ENCODE results near the gene UST. TPM values are rescaled to one million over a fixed set of nuclear protein-coding genes. Genes with fewer than 3 reads are reported as not detected.
"Not testable (repeated sequence)": the region's sequence is repeated elsewhere in the genome, so short reads cannot be mapped to it uniquely, and the experiment has no call there.

The UST gene
- total and polyA plus RNA-seq, 2 of the 8 experiments (the other 6 are each of a cell fraction or from before 2014, with no cell fraction given): 13.5 to 34.5 TPM

- FAIRE-seq; H2AK5ac ChIP-seq (ENCODE audit: low read depth, low read length); H2BK12ac ChIP-seq (ENCODE audit: low read depth, low read length); H3K56ac ChIP-seq (replicated peaks; ENCODE audit: insufficient read length, low read depth, low read length); H2BK120ac ChIP-seq (replicated peaks; ENCODE audit: low read depth, low read length); H3K27ac ChIP-seq (ENCODE audit: low read depth, low read length); POLR2A ChIA-PET (ENCODE audit: partially characterized antibody); H3K4ac ChIP-seq (replicated peaks; ENCODE audit: insufficient read length, low read depth, low read length); H4K91ac ChIP-seq (replicated peaks; ENCODE audit: insufficient read length, low read length); H3K14ac ChIP-seq (ENCODE audit: insufficient read length); H3K23me2 ChIP-seq (ENCODE audit: low read depth, low read length); H4K20me1 ChIP-seq (replicated peaks in 1 of 2; ENCODE audit: control insufficient read depth in 1 of 2, insufficient read depth in 2 of 2, low read length in 2 of 2); H2BK5ac ChIP-seq (ENCODE audit: low read depth, low read length); H3K4me3 ChIP-seq (ENCODE audit: extremely low read depth in 1 of 4, insufficient read depth in 2 of 4, low read depth in 3 of 4, low read length in 4 of 4); H2BK15ac ChIP-seq (ENCODE audit: low read length); H2BK20ac ChIP-seq (ENCODE audit: low read length); H2AFZ ChIP-seq (ENCODE audit: low read length); CTCF ChIA-PET (ENCODE audit: partially characterized antibody); H4K8ac ChIP-seq (ENCODE audit: extremely low read depth, insufficient read depth, low read length); H3K23ac ChIP-seq (ENCODE audit: insufficient read length); H3K4me2 ChIP-seq (ENCODE audit: insufficient read depth in 1 of 2, low read depth in 2 of 2, low read length in 2 of 2); H3K36me3 ChIP-seq (ENCODE audit: control insufficient read depth in 2 of 4, insufficient read depth in 4 of 4, low read length in 3 of 4); DNase-seq (ENCODE audit: low read depth in 1 of 2, low spot score in 2 of 2); H3K9ac ChIP-seq (replicated peaks in 1 of 4; ENCODE audit: extremely low read depth in 1 of 4, low read depth in 3 of 4, low read length in 3 of 4); H3K9me3 ChIP-seq (ENCODE audit: insufficient read depth in 2 of 2, low read depth in 1 of 2, low read length in 1 of 2); H3K27me3 ChIP-seq (replicated peaks in 1 of 4; ENCODE audit: control insufficient read depth in 3 of 4, extremely low read depth in 1 of 4, insufficient read depth in 3 of 4, low read length in 3 of 4); H4K5ac ChIP-seq (ENCODE audit: insufficient read length, low read depth, low read length); H3K18ac ChIP-seq (ENCODE audit: extremely low read depth, low read length): not testable (repeated sequence)
- H3K79me2 ChIP-seq (ENCODE audit: control insufficient read depth in 1 of 2, insufficient read depth in 2 of 2, low read length in 2 of 2): peaks cover 9 to 92% of the 10 kb centered on the region in 2 experiments
- peaks cover 16% of the 10 kb centered on the region for H3K79me1 ChIP-seq (ENCODE audit: low read depth, low read length)
- H3K4me1 ChIP-seq (replicated peaks in 1 of 4; ENCODE audit: control insufficient read depth in 3 of 4, insufficient read depth in 4 of 4, low read length in 3 of 4): peaks cover 9 to 19% (median 16%) of the 10 kb centered on the region in 4 experiments; a peak in 5 of 7 replicates
- WGBS, 2 experiments (ENCODE audit: extremely low coverage in 1 of 2, insufficient coverage in 1 of 2, insufficient read length in 1 of 2, insufficient replicate concordance in 2 of 2, low coverage in 1 of 2, low lambda C conversion rate in 2 of 2, missing lambda C conversion rate in 1 of 2): 100% methylated on average over 3 of the region's 3 CpGs; no CpG with 5 or more reads in 1 of the 2 experiments
Measured at GRCh38 chr6:148853113-148853512, 106.3 kb downstream of the UST start.

Measured in H1 (cell line).